GM18909 (cell line): ENCODE data around the gene PTPRG.
"Not testable (repeated sequence)": the region's sequence is repeated elsewhere in the genome, so short reads cannot be mapped to it uniquely, and the experiment has no call there.

Source experiments
- ATAC-seq: cut with Tn5 transposase; IDR thresholded peaks from one replicate; pipeline ENCODE4 v1.9.1; 2021; ENCODE audit warnings: mild to moderate bottlenecking; ENCODE audit not compliant: unreplicated experiment, poor library complexity

PTPRG gene

GRCh38 chr3:61710920-61711319 lies 149.5 kb downstream of the PTPRG start:
- not testable (repeated sequence) for ATAC-seq

GRCh38 chr3:61714225-61714624 lies 152.9 kb downstream of the PTPRG start:
- ATAC-seq, result no peak

DNA sequence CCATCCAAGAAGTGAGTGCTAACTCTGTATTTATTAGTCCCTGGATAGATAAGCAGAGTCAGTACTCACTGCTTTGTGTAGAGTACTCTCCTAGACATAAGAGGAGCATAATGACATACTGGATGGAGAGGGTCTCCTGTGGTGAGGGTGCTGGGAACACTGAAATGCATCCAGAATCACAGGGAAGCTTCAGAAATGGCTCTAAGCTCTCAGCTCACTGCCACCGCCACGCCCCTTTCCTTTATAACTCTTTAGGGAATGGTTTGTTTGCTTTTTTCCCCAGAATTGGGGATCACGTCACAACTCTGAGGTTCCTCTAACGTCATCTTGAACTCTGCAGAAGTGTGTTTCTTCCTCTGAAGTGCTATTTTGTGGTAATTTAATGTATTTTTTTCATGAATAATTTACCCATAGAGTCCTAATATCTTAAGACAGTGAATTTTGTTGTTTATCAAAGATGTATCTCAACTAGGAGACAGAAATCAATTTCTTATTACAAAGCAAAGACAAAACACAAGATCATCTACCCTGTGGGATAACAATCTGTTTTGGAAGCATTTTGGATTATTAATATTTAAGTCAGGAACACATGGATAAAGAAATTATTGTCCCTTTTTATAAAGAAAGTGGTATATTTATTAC lies 154.6 kb downstream of the PTPRG start:
- ATAC-seq, result no peak

DNA sequence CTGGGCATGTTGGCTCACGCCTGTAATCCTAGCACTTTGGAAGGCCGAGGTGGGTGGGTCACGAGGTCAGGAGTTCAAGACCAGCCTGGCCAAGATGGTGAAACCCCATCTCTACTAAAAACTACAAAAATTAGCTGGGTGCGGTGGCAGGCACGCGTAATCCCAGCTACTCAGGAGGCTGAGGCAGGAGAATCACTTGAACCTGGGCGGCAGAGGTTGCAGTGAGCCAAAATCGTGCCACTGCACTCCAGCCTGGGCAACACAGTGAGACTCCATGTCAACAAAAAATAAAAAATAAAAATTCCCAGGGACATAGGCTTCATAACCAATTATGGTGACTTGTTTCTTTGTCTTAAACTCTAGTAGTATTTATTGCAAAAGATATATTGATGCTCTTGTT lies 155.3 kb downstream of the PTPRG start:
- ATAC-seq, result not testable (repeated sequence)

GRCh38 chr3:61718565-61718964 lies 157.2 kb downstream of the PTPRG start:
- no peak for ATAC-seq

GRCh38 chr3:61719278-61719977 lies 158.1 kb downstream of the PTPRG start:
- ATAC-seq, result no peak

GRCh38 chr3:61723038-61723437 lies 161.7 kb downstream of the PTPRG start:
- ATAC-seq, result no peak

DNA sequence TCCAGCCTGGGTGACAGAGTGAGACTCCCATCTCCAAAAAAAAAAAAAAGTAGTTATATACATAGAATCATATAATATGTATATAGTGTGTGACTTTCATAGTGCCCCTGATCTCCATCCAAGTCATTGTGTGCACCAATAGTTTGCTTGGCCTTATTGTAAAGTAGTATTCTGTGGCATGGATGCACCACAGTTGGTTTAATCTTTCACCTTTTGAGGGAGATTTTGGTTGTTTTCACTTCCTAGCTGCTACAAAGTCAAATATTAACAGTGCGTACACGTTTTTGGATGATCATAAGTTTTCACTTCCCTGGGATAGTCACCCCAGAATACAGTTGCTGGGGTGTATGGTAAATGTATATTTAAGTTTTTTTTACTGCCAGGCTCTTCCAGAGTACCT lies 162.8 kb downstream of the PTPRG start:
- peak; percentile 81 for ATAC-seq

DNA sequence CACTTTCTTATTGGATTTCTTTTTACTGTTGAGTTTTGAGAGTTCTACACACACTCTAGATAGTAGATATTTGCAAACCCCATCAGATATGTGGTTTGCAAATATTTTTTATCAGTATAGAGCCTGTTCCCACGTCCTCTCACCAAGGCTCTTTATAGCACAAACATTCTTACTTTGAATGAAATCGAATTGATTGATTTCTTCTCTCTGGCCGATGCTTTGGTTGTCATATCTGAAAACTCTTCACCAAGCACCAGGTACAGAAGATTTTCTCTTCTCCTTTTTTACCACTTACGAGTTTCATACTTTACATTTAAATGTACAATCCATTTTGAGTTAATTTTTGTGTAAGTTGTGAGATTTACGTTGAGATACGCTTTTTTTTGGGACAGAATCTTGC lies 163.4 kb downstream of the PTPRG start:
- ATAC-seq, result no peak

GRCh38 chr3:61725851-61726333 lies 164.5 kb downstream of the PTPRG start:
- ATAC-seq, result no peak

- ATAC-seq, result no peak
Measured at GRCh38 chr3:61727435-61727834, 166.1 kb downstream of the PTPRG start.

GRCh38 chr3:61729038-61729634 lies 167.8 kb downstream of the PTPRG start:
- ATAC-seq, result no peak

- ATAC-seq, result no peak
Measured at GRCh38 chr3:61730056-61730455, 168.7 kb downstream of the PTPRG start.

DNA sequence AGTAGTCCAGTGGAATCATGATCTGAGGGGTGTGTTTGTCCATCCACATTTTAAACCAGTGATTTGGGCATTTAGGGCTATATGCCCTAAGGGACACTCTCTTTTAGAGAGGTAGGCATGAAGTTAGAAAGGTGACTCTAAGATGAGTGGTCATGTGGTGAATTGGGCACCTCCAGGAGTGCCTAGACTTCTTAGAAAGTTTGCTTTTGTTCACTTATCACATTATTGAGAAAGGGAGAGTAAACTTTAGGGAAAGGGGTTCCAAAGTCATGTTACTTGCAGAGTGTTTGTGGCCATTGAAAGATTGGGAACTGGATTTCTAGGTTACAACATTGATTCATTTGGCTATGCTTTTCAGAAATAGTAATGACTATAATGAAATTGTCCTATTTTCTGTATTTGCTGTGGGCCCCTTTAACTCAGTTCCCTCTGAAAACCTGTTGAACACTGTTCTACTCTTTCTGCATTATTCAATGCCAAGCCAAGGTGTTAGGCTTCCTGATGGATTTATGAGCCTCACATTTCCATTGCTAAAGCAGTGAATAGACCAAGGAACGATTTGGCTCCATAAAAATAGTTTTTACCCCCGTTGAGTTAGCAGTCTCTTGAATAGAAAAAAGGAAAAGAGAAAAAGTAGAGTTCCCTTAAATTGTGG lies 169.3 kb downstream of the PTPRG start:
- no peak for ATAC-seq

DNA sequence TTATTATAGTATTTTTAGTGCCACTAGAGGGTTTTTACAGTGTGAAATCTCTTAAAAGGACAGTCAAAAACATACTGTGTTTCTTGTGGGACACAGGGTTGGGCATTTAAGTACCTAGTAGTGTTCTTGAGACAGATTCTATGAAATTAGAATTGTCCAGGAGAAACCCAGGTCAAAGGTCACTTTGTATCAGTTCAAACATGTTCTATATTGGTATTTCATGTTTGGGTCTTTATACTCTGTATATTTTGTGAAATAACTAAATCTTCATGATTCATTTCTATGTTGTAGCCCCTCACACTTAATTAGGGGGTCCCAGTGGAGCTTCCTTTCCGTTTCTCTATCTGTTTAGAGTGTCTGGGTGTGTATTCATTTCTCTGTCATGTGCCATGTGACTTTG lies 171.6 kb downstream of the PTPRG start:
- no peak for ATAC-seq

- ATAC-seq, result no peak
Measured at GRCh38 chr3:61733876-61734275, 172.5 kb downstream of the PTPRG start.

DNA sequence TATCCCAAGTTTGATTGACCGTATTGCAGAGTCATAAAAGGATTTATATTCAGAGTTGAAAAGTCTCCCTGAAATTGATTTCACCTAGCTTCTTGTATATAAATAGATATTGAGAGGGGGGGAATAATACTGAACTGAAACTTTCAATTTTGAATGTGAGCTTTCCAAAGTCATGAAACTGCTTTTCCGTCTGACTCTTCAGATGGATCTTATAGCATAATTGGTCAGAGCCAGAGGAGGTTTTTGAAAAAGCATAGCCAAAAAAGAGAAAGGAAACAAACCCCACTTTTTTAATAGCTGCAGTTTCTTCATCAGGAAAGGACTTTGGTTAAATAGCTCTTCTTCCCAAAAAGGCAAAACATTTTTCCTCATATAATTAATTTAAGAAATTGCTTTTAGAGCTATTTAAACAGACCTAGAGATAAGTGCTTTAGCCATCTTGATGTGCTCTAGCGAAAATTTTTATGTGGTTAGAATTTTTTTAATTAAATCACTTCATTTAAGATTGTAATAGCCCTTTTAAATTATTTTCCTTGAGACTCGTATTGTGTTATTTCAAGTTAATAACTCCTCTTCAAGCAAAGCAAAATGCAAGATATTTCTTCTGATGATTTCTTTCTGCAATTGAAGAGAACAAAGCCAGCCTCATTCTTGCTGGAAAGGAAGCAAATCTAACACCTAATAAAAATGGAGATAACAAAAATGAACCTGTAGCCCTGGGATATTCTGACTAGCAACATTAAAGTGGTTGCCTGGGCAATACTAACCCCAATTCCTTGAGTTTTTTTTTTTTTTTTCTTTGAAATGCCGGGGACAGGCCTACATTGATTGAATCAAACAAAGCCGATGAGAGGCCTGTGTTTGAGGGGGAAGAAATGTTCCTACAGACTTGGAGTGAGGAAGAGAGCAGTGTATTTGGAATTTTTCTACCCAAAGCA lies 173.6 kb downstream of the PTPRG start:
- no peak for ATAC-seq

DNA sequence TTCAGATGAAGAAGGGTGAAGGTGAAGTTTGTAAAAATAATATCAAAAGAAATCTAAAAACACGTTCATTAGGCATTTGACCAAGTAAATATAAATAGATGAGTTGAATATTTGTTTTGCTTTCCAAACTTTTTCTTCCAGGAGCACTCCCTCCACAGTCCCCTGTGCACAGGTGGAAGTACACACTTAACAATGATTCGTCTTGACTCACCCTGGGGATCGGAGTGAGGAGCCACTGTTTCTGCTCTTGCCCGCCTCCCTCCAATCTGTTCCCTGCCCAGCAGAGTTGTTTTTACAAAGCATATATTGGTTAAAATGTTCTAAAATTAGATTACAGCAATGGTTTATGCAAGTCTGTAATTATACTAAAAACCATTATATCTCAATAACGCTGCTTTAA lies 175.1 kb downstream of the PTPRG start:
- ATAC-seq, result no peak

GRCh38 chr3:61739640-61740039 lies 178.3 kb downstream of the PTPRG start:
- ATAC-seq, result no peak

DNA sequence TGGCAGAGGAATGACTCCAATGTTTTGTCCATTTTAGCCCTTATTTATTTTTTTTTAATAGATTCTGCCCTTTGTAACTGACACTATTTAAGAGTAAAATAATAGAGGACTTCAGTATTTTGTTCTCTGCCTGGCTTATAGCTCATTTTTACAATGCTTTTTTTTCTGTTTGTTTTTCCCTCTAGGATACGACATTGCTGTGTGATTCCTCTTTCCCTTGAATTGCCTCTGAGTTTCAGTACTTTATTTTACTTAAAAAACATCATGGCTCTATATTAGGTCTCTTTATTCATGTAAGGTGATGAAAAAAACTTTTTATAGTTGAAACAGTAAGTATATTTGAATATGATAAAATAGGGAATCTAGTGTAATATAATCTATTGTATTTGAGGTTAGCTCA lies 179.1 kb downstream of the PTPRG start:
- ATAC-seq, result no peak
